Hematopoietic multipotent progenitor cell treated with erythropoietin and hydrocortisone succinate and interleukin-3 and kit ligand, for 15 days (in vitro differentiated cells): ENCODE results near the gene RPL13.

Source experiments
- DNase-seq: peaks from one replicate; pipeline ENCODE4 v3.0.0-alpha.2; 2015; ENCODE audit warnings: low spot score

The RPL13 gene

GRCh38 chr16:89599451-89599858 lies 39.0 kb downstream of the RPL13 start:
- no peak for DNase-seq

DNA sequence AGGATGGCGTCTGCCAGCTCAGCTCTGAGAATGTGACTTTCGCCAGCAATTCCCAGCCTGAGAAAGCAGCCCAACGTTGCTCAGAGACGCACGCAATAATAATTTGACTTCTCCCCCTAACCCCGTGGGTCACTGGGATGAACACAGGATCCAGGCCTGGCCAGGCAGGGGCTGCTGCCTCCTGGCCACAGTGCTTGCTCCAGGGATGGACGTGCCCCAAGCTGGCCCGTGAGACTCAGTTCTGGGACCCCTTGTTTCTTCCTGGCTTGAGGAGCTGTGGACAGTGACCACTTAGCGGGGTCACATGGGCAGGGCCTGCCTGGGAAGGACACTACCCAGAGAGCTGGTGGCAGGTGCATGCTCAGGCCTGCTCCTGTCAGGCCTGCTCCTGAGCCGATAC lies 39.4 kb downstream of the RPL13 start:
- no peak for DNase-seq

DNA sequence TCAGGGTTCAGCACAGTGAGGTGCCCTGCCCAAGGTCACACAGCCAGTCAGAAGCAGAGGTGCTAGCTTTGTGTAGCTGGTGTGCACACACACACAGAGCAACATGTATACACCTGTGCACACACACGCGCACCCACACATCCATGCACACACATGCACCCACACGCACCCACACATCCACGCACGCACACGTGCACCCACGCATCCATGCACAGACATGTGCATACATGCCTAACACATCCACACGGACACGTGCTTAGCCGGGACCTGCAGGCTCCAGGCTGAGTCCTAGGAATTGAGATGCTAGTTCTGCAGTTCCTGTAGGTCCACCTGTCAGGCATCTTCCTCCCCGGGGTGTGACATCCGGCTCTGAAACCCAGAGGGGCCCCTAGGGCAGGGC lies 39.9 kb downstream of the RPL13 start:
- no peak for DNase-seq

GRCh38 chr16:89600956-89601355 lies 40.5 kb downstream of the RPL13 start:
- DNase-seq: no peak

DNA sequence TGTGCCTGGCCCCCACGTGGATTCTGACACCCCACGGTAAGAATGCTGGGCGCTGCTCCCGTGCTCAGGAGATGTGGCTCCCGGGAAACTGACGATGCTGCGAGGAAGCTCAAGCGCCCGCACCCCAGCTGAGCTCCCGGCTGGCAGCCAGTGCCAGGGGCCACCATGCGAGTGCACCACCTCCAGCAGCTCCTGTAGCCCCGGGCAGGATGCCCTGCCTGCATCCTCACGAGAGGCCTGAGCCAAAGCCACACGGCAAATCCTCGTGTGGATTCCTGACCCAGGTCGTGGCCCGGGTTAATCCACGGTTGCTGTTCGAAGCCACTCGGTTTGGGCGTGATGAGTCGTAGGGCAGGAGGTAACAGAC lies 41.4 kb downstream of the RPL13 start:
- no peak for DNase-seq

- no peak for DNase-seq
Measured at GRCh38 chr16:89602273-89602951, 41.9 kb downstream of the RPL13 start.

GRCh38 chr16:89602952-89603590 lies 42.6 kb downstream of the RPL13 start:
- no peak for DNase-seq

- DNase-seq: no peak
Measured at GRCh38 chr16:89604764-89605163, 44.3 kb downstream of the RPL13 start.

DNA sequence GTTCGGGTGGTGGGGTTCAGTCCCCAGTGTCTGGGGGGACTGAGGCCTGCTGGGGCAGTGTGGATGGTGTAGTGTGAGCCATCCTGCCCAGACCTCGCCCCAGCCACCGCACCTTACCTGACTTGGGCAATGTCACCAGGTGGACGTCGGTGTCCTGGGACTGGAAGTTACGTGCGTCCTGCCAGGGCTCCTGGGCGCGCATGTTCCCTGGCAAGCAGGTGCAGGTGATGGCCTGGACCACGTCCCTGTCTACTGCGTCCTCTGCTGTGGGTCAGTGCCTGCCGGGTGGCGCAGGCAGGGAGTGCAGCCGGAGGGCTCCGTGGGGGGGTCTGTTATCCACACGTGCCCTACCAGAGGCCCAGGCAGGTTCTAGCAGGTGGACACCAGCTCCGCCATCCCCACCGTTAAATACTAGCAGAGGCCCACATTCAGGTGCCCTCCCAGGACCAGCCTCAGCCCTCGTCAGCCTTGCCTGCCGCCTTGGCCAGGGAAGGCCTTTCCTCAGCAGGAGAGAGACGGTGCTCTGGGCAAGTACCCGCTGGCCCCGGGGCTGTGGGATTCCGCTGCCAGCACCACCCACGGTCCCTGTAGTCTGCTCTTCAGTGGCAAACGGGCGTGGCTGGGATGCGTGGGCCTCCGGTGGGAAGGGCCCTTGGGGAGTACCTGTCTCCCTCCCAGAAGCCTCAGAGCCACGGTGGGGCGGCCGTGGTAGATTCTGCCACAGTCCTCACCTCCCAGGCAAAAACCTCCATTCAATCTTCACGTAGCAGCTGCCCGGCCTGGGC lies 44.9 kb downstream of the RPL13 start:
- DNase-seq: no peak

GRCh38 chr16:89606006-89606405 lies 45.5 kb downstream of the RPL13 start:
- DNase-seq: no peak

DNA sequence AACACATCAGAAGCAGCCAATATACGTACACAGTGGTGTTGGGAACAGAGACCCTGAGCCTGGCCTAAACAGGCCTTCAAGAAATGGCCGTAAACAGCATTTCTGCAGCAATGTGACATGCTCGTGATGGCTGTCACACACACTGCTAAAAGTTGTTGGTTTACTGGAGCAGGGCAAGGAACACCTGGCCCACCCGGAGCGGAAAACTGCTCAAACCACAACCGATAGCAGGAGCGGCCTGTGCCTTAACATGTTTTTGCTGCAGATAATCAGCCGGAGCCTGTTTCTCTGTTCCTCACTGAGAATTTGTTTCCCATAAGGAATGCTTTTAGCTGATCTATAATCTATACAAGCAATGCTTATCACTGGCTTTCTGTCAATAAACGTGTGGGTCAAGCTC lies 47.0 kb downstream of the RPL13 start:
- no peak for DNase-seq

GRCh38 chr16:89607937-89608740 lies 47.7 kb downstream of the RPL13 start:
- DNase-seq: no peak

DNA sequence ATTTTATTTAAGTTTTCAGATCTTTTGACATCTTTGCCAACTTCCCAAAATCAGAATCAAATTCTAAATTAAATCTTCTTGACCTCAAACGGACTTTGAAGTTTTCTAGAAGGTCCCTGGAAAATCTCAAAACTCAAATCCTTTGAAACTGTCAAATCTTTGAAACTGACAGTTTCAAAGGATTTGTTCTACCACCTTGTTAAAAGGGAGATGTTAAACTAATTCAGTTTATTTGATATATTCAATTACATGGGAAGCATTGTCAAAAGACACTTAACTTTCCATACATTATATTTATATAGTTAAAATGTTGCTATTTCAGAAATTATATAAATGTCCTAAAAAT lies 49.6 kb downstream of the RPL13 start:
- DNase-seq: no peak

GRCh38 chr16:89612415-89613166 lies 52.1 kb downstream of the RPL13 start:
- no peak for DNase-seq

DNA sequence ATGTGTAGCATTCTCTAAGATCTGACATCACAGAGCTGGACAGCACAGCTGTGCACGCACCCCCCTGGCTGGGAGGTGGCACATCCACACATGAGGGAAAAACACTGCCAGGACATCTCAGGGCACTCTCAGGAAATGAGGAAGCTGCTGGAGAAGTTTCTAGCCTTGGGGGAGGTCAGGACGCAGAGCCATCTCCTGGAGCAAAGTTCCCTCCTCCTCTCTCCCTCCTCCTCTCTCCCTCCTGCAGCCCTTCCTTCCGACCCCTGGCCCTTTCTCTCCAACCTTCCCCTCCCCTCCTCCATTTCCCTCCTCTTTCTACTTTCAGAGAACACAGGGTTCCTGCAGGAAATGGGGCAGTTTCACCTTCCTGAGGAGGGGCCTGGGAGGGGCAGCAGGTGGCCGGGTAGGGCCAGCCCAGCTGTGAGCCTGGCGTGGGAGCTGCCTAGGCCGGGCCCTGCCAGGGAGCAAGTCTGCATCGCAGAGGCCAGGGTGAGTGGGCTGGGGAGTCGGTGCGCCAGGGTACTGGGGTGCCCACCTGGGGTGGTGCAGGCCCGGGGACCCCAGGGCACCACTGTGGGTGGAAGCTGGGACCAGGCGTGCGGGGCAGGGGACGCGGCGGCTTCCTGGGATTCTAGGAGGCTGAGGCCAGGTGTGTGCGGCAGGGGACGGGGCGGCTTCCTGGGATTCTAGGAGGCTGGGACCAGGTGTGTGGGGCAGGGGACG lies 52.9 kb downstream of the RPL13 start, which contains the start of gene DPEP1:
Gene DPEP1 (plus strand): TSS at position 412 of the 723 bp plus-strand sequence. CDS start 16,769 bp downstream, outside the sequence.
- no peak for DNase-seq

DNA sequence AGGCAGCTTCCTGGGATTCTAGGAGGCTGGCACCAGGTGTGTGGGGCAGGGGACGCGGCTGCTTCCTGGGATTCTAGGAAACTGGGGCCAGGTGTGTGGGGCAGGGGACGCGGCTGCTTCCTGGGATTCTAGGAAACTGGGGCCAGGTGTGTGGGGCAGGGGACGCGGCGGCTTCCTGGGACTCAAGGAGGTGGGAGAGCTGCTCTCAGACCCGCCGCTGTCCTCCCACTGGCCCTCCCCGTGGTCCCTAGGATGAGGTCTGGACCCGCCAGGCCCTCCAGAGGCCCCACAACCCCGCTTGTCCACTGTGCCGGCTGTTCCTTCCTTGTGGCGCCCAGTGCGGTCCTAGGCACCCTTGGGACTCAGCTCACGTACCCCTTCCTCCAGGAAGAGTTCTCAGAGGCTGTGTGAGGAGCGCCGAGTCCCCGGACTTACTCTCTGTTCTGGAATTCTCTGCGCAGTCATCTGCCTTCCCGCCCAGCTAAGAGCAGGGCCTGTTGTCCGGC lies 53.5 kb downstream of the RPL13 start:
- no peak for DNase-seq
